Right lung (tissue), 5 donors: ENCODE results near the gene NOD2. TPM values are rescaled to one million over a fixed set of nuclear protein-coding genes. Genes with fewer than 3 reads are reported as not detected.

ENCODE experiments used
- DNase-seq, 2 donors: peaks; one replicate each; pipeline ENCODE4 v3.0.0-alpha.2; 2013
- polyA plus RNA-seq, 5 donors: library from polyadenylated mRNA; unstranded; fragments of 120-200 nt; gene quantifications; one replicate each; pipeline versions ENCODE4 v1.2.1 to v1.2.3, GENCODE V29; 2013; ENCODE audit warnings: inconsistent platforms in 1 of 5, low replicate concordance in 1 of 5; ENCODE audit not compliant: insufficient read length in 5 of 5, insufficient read depth in 1 of 5

The NOD2 gene
- polyA plus RNA-seq, 5 donors = 0.98 to 1.5 (median 1.0) TPM

GRCh38 chr16:50669741-50670140 lies 23.7 kb upstream of the NOD2 start:
- no peak for DNase-seq

GRCh38 chr16:50670476-50670875 lies 22.9 kb upstream of the NOD2 start:
- no peak for DNase-seq

GRCh38 chr16:50671644-50672260 lies 21.7 kb upstream of the NOD2 start:
- DNase-seq = no peak

DNA sequence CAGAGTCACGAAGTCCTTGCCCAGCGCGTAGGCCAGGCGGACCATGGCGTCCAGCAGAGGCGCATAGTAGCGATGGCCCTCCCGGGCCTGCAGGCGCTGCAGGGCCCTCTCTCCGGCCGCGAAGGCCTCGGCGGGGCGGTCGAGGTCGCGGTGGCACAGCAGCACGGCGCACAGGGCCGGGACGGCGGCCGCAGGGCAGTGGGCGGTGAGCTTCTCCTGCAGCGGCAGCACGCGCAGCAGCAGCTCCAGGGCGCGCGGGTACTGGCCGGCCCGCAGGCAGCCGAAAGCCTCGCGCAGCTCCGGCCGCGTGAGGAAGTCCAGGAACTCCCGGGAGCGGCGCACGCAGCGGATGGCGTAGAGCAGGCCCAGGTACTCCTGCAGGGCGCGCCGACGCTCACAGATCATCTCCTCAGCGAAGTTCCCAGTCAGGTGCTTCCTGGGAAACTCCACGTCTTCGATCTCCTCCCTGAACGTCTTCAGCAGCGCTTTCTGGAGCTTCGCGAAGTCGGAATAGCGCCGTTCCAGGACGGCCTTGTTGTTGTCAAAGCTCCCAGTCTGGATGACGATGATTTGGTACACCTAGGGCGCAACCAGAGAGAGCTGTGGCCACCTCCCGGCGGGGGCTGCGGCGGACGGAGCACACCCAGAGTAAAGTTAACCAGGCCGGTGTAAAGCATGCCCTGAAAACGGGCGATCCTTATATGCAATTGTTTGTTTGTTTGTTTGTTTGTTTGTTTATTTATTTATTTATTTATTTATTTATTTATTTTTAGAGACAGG lies 19.7 kb upstream of the NOD2 start:
- DNase-seq = no peak

- no peak for DNase-seq
Observed at GRCh38 chr16:50674831-50675230, 18.6 kb upstream of the NOD2 start.

GRCh38 chr16:50675686-50676610 lies 17.5 kb upstream of the NOD2 start:
- DNase-seq = no peak

DNA sequence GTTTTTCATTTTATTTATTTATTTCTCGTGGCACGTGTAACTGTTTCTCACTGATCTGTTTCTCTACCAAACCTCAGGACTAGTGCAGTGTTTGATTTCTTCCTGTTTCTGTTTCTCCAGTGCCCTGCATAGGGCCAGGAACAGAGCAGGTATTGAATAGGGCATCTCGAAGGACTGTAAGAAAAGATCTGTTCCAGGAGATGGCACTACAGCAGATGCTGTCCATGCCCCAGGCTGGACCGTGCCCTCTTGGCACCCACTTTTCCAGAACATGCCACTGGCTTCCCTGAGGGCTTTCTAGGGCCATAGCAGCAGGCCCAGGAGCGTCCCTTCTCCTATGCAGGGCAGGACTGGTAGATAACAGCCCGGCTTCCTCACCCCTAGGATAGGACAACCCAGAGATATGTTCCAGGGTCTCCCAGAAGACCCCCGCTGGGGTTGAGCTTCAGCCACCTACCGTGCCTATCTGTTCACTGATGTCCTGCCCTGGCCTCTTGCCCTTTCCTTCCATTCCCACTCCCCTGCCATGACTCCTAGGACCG lies 16.7 kb upstream of the NOD2 start:
- no peak for DNase-seq

DNA sequence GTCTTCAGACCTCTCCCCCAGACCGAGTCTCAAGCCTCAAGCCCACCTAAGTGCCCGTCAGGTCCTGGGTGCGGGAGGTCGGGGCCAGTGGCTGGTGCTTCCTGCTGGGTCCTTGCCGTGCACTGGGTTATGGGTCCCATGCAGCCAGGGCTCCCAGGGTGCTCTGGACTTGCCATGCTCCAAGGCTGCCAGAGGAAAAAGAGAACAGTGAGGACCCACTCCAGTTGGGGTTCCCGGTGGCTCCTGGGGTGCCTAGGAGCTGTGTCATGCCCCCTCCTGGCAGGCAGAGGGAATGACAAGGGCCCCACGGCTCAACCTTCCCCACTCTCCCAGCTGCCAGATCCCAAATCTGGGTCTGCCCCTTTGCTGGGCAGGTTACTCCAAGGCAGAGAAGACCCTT lies 16.1 kb upstream of the NOD2 start:
- DNase-seq = no peak

- DNase-seq = no peak
Observed at GRCh38 chr16:50678531-50678930, 14.9 kb upstream of the NOD2 start.

DNA sequence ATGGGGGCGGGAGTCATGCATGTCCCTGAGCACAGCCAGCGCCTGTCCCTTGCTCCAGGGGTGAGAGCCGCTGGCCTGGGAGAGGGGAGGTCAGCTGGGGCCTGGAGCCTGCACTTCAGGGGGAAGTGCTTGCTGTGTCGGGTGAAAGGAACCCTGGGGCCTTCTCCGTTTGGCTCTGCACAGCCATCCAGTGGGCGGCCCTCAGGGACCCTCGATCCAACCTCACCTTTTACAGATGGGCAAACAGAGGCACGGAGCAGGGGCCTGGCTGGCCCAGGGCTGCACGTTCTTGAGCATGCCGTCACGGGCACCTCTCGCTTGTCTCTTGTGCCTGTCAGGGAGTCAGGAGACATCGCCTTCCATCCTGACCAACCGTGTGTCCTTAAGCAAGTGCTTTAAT lies 14.1 kb upstream of the NOD2 start:
- no peak for DNase-seq

- no peak for DNase-seq
Observed at GRCh38 chr16:50679676-50680555, 13.5 kb upstream of the NOD2 start.

DNA sequence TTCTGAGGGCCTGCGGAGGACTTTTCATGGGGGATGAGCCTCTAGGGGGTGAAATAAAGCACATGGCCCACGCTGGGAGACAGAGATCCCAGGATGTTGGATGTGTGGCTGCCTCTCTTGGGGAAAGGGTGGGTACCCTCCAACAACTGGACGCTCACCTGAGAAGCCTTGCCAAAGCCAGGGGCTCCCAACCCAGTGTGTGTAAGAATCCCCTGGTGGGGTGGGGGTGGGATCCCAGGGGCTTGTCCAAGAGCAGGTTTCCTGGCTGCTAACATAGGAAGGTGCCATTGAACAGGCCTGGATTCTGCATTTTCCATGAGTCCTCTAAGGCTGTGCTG lies 12.9 kb upstream of the NOD2 start:
- DNase-seq = no peak

GRCh38 chr16:50681021-50681885 lies 12.2 kb upstream of the NOD2 start, which contains the start of gene SNX20:
Gene SNX20, minus strand, starts transcription at chr16:50681312. Its CDS starts 3,786 bp downstream, at chr16:50677526.
- no peak for DNase-seq

GRCh38 chr16:50683689-50684374 lies 9.6 kb upstream of the NOD2 start:
- no peak for DNase-seq

- no peak for DNase-seq
Observed at GRCh38 chr16:50684823-50685461, 8.5 kb upstream of the NOD2 start.

DNA sequence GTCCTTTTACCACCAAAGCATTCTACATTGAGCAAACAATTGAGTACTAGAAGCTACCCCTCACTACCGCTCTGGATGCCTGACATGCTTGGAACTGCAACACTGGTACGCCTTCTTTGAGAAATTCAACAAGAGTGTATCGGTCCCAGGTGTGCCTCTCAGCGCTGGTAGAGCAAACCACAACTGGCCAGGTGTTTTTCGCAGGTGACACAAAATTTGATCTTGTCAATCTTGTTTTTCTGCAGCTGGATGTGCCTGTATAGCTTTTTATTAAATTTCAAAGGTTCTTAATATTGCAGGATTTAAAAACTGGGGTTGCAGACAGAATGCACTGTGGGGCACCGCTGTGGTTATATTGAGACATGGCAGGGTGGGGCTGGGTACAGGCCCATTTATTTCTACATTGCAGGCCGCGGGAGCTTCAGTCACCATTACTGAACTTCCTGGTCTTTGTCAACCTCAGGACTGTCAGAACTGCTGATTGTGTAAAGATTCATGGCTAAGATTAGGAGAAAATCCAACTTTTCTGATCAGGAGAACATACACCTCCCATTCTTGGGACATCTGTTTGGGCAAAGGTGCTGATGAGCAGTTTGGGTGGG lies 7.8 kb upstream of the NOD2 start:
- DNase-seq = no peak

GRCh38 chr16:50688083-50688482 lies 5.3 kb upstream of the NOD2 start:
- DNase-seq = no peak

GRCh38 chr16:50688867-50689266 lies 4.5 kb upstream of the NOD2 start:
- DNase-seq = no peak

- no peak for DNase-seq
Observed at GRCh38 chr16:50690177-50690576, 3.2 kb upstream of the NOD2 start.
